Sigmoid colon (tissue), 4 donors: ENCODE results near the gene SSB.

Experiments
- CTCF ChIP-seq, 4 experiments: fragments of 450-650 bp in 3 of 4; fragments of 200-600 bp in 1 of 4; IDR thresholded peaks; one replicate each; pipeline ENCODE4 v1.5.1; 2016 to 2019; ENCODE audit warnings: antibody characterized with exemption in 4 of 4, mild to moderate bottlenecking in 3 of 4, moderate library complexity in 2 of 4
- EP300 ChIP-seq, 4 donors: sonication (generic); formaldehyde crosslinking; IDR thresholded peaks; one replicate each; pipeline ENCODE4 v1.6.1; 2017; ENCODE audit warnings: antibody characterized with exemption in 4 of 4
- POLR2A ChIP-seq, 2 donors: fragments of 450-650 bp; IDR thresholded peaks; one replicate each; pipeline ENCODE4 v1.6.1; 2016; ENCODE audit warnings: antibody characterized with exemption in 2 of 2, mild to moderate bottlenecking in 2 of 2, moderate library complexity in 2 of 2
- POLR2AphosphoS5 ChIP-seq, 4 donors: sonication (generic); formaldehyde crosslinking; IDR thresholded peaks; one replicate each; pipeline ENCODE4 v1.6.1; 2017; ENCODE audit warnings: antibody characterized with exemption in 4 of 4

- TF ChIP-seq POLR2AphosphoS5 (IDR thresholded peaks at IDR 0.05): no peak
- TF ChIP-seq CTCF (IDR thresholded peaks at IDR 0.05): no peak
- TF ChIP-seq POLR2A (IDR thresholded peaks at IDR 0.05): no peak
- TF ChIP-seq EP300 (IDR thresholded peaks at IDR 0.05): no peak
Observed at GRCh38 chr2:169778446-169778845, 20.2 kb upstream of the SSB start.
